ENCODE results near the gene PEX7. TPM values are rescaled to one million over a fixed set of nuclear protein-coding genes. Genes with fewer than 3 reads are reported as not detected.

Gene PEX7
- total and polyA plus RNA-seq, 10 of the 15 experiments (the other 5 are each of a cell fraction or from before 2014, with no cell fraction given), result 0.58 to 12.4 (median 8.8) TPM

DNA sequence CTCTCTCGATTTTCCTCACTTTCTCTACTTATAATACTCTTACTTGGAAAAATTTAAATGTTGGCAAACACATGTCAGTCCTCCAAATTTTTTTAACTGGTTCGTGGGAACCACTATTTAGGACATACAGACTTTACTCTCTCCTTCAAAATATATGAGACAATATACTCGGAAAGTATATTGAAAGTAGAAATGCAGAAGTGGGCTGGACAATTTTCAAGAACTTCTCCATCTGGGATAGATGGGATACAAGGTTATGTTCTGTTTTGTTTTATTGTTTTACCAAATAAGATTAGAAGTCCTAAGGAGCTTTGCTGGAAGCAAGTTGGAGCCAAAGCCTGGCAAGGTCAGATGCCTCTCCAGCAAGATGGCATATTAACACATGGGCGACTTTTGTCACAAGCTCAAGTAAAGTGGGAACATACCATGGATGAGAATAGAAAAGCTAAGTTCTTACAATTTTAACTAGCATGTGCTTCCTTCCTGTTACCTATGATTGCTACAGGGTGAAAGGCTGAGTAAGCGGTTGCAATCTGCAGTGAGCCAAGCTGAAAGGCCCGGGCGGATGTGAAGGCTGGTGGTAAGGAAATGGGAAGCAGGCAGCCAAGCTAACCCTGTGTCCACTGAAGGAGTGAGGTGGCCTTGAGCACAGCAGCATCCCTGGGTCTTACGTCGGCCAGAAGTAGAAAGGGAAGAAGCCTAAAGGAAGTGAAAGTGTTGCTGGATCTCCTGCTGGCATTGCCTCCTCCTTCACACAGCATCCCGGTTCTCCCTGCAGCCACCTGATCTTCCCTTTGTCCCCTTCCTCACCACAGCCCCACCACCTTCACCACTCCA, 37.3 kb upstream of the PEX7 start (continued):
- TF ChIP-seq, protein P1, sequence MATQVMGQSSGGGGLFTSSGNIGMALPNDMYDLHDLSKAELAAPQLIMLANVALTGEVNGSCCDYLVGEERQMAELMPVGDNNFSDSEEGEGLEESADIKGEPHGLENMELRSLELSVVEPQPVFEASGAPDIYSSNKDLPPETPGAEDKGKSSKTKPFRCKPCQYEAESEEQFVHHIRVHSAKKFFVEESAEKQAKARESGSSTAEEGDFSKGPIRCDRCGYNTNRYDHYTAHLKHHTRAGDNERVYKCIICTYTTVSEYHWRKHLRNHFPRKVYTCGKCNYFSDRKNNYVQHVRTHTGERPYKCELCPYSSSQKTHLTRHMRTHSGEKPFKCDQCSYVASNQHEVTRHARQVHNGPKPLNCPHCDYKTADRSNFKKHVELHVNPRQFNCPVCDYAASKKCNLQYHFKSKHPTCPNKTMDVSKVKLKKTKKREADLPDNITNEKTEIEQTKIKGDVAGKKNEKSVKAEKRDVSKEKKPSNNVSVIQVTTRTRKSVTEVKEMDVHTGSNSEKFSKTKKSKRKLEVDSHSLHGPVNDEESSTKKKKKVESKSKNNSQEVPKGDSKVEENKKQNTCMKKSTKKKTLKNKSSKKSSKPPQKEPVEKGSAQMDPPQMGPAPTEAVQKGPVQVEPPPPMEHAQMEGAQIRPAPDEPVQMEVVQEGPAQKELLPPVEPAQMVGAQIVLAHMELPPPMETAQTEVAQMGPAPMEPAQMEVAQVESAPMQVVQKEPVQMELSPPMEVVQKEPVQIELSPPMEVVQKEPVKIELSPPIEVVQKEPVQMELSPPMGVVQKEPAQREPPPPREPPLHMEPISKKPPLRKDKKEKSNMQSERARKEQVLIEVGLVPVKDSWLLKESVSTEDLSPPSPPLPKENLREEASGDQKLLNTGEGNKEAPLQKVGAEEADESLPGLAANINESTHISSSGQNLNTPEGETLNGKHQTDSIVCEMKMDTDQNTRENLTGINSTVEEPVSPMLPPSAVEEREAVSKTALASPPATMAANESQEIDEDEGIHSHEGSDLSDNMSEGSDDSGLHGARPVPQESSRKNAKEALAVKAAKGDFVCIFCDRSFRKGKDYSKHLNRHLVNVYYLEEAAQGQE (IDR thresholded peaks at IDR 0.05; ENCODE audit: low read depth, low read length), result no peak
- TF ChIP-seq NR2C1 (IDR thresholded peaks at IDR 0.05) (no peak), POLR2A (IDR thresholded peaks at IDR 0.05; ENCODE audit: low read depth, low read length) (peak; percentile 76), ZSCAN29 (IDR thresholded peaks at IDR 0.05) (no peak), POLR2AphosphoS2 (IDR thresholded peaks at IDR 0.05; ENCODE audit: low read depth, low read length) (no peak), TARDBP (IDR thresholded peaks at IDR 0.05; ENCODE audit: borderline replicate concordance) (no peak), CREM (IDR thresholded peaks at IDR 0.05; ENCODE audit: low read depth) (no peak), SMC3 (IDR thresholded peaks at IDR 0.05; ENCODE audit: borderline replicate concordance, low read length) (no peak), MTA2 (IDR thresholded peaks at IDR 0.05; ENCODE audit: low read depth) (peak; percentile 14; the same call in 1 of the 2 replicates), NR2F1 (conservative IDR thresholded peaks at IDR 0.05) (no peak)
- TF ChIP-seq, protein P2, sequence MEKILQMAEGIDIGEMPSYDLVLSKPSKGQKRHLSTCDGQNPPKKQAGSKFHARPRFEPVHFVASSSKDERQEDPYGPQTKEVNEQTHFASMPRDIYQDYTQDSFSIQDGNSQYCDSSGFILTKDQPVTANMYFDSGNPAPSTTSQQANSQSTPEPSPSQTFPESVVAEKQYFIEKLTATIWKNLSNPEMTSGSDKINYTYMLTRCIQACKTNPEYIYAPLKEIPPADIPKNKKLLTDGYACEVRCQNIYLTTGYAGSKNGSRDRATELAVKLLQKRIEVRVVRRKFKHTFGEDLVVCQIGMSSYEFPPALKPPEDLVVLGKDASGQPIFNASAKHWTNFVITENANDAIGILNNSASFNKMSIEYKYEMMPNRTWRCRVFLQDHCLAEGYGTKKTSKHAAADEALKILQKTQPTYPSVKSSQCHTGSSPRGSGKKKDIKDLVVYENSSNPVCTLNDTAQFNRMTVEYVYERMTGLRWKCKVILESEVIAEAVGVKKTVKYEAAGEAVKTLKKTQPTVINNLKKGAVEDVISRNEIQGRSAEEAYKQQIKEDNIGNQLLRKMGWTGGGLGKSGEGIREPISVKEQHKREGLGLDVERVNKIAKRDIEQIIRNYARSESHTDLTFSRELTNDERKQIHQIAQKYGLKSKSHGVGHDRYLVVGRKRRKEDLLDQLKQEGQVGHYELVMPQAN (conservative IDR thresholded peaks at IDR 0.05), result no peak
- TF ChIP-seq, protein P3, sequence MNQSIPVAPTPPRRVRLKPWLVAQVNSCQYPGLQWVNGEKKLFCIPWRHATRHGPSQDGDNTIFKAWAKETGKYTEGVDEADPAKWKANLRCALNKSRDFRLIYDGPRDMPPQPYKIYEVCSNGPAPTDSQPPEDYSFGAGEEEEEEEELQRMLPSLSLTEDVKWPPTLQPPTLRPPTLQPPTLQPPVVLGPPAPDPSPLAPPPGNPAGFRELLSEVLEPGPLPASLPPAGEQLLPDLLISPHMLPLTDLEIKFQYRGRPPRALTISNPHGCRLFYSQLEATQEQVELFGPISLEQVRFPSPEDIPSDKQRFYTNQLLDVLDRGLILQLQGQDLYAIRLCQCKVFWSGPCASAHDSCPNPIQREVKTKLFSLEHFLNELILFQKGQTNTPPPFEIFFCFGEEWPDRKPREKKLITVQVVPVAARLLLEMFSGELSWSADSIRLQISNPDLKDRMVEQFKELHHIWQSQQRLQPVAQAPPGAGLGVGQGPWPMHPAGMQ (IDR thresholded peaks at IDR 0.05; ENCODE audit: borderline replicate concordance), result no peak
- TF ChIP-seq, protein P4, sequence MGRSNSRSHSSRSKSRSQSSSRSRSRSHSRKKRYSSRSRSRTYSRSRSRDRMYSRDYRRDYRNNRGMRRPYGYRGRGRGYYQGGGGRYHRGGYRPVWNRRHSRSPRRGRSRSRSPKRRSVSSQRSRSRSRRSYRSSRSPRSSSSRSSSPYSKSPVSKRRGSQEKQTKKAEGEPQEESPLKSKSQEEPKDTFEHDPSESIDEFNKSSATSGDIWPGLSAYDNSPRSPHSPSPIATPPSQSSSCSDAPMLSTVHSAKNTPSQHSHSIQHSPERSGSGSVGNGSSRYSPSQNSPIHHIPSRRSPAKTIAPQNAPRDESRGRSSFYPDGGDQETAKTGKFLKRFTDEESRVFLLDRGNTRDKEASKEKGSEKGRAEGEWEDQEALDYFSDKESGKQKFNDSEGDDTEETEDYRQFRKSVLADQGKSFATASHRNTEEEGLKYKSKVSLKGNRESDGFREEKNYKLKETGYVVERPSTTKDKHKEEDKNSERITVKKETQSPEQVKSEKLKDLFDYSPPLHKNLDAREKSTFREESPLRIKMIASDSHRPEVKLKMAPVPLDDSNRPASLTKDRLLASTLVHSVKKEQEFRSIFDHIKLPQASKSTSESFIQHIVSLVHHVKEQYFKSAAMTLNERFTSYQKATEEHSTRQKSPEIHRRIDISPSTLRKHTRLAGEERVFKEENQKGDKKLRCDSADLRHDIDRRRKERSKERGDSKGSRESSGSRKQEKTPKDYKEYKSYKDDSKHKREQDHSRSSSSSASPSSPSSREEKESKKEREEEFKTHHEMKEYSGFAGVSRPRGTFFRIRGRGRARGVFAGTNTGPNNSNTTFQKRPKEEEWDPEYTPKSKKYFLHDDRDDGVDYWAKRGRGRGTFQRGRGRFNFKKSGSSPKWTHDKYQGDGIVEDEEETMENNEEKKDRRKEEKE (IDR thresholded peaks at IDR 0.05), result no peak
- TF ChIP-seq, protein P5, sequence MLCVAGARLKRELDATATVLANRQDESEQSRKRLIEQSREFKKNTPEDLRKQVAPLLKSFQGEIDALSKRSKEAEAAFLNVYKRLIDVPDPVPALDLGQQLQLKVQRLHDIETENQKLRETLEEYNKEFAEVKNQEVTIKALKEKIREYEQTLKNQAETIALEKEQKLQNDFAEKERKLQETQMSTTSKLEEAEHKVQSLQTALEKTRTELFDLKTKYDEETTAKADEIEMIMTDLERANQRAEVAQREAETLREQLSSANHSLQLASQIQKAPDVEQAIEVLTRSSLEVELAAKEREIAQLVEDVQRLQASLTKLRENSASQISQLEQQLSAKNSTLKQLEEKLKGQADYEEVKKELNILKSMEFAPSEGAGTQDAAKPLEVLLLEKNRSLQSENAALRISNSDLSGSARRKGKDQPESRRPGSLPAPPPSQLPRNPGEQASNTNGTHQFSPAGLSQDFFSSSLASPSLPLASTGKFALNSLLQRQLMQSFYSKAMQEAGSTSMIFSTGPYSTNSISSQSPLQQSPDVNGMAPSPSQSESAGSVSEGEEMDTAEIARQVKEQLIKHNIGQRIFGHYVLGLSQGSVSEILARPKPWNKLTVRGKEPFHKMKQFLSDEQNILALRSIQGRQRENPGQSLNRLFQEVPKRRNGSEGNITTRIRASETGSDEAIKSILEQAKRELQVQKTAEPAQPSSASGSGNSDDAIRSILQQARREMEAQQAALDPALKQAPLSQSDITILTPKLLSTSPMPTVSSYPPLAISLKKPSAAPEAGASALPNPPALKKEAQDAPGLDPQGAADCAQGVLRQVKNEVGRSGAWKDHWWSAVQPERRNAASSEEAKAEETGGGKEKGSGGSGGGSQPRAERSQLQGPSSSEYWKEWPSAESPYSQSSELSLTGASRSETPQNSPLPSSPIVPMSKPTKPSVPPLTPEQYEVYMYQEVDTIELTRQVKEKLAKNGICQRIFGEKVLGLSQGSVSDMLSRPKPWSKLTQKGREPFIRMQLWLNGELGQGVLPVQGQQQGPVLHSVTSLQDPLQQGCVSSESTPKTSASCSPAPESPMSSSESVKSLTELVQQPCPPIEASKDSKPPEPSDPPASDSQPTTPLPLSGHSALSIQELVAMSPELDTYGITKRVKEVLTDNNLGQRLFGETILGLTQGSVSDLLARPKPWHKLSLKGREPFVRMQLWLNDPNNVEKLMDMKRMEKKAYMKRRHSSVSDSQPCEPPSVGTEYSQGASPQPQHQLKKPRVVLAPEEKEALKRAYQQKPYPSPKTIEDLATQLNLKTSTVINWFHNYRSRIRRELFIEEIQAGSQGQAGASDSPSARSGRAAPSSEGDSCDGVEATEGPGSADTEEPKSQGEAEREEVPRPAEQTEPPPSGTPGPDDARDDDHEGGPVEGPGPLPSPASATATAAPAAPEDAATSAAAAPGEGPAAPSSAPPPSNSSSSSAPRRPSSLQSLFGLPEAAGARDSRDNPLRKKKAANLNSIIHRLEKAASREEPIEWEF (IDR thresholded peaks at IDR 0.05; ENCODE audit: insufficient replicate concordance, low read depth, low read length), result no peak
